Astrocyte of the spinal cord (primary cell): ENCODE data around the gene KLB.
A peak's percentile ranks its signal among the peaks of the same experiment; 100 is the strongest.
"Not testable (repeated sequence)": the region's sequence is repeated elsewhere in the genome, so short reads cannot be mapped to it uniquely, and the experiment has no call there.

Source experiments
- DNase-seq: peaks from one replicate; pipeline ENCODE4 v3.0.0; 2011; ENCODE audit warnings: low read depth, low spot score
- H3K4me3 ChIP-seq: 2 replicates; pipeline ENCODE4 v1.5.1; 2011; ENCODE audit warnings: low read depth, mild to moderate bottlenecking, low read length, moderate library complexity
- in situ Hi-C: cut with HindIII; loops from 2 replicates; pipeline ENCODE4 v1.10.0; 2017; ENCODE audit warnings: low sequenced_read_pairs
- TF ChIP-seq, protein P1 (sequence below): IDR thresholded peaks from 2 replicates; pipeline ENCODE4 v1.5.1; 2012; ENCODE audit warnings: low read depth, mild to moderate bottlenecking, low read length, inconsistent platforms

Gene KLB

DNA sequence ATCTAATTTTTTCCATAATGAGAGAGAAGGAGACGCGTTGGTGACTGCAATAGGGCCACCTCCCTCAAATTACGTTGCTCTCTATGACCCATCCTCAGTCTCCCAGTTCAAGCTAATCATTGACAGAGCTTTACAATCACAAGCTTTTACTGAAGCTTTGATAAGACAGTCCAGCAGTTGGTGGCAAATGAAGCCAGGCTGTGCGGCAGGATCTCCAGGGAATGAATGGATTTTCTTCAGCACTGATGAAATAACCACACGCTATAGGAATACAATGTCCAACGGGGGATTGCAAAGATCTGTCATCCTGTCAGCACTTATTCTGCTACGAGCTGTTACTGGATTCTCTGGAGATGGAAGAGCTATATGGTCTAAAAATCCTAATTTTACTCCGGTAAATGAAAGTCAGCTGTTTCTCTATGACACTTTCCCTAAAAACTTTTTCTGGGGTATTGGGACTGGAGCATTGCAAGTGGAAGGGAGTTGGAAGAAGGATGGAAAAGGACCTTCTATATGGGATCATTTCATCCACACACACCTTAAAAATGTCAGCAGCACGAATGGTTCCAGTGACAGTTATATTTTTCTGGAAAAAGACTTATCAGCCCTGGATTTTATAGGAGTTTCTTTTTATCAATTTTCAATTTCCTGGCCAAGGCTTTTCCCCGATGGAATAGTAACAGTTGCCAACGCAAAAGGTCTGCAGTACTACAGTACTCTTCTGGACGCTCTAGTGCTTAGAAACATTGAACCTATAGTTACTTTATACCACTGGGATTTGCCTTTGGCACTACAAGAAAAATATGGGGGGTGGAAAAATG lies at the start of gene KLB:
KLB (plus strand) TSS at position 168 of the 821 bp plus-strand sequence; CDS start at position 188, 20 bp downstream.
- no peak for DNase-seq
- in situ Hi-C loops: no loop called here
- TF ChIP-seq, protein P1, sequence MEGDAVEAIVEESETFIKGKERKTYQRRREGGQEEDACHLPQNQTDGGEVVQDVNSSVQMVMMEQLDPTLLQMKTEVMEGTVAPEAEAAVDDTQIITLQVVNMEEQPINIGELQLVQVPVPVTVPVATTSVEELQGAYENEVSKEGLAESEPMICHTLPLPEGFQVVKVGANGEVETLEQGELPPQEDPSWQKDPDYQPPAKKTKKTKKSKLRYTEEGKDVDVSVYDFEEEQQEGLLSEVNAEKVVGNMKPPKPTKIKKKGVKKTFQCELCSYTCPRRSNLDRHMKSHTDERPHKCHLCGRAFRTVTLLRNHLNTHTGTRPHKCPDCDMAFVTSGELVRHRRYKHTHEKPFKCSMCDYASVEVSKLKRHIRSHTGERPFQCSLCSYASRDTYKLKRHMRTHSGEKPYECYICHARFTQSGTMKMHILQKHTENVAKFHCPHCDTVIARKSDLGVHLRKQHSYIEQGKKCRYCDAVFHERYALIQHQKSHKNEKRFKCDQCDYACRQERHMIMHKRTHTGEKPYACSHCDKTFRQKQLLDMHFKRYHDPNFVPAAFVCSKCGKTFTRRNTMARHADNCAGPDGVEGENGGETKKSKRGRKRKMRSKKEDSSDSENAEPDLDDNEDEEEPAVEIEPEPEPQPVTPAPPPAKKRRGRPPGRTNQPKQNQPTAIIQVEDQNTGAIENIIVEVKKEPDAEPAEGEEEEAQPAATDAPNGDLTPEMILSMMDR: no peak
- H3K4me3 ChIP-seq: no peak within 1 kb of the TSS

DNA sequence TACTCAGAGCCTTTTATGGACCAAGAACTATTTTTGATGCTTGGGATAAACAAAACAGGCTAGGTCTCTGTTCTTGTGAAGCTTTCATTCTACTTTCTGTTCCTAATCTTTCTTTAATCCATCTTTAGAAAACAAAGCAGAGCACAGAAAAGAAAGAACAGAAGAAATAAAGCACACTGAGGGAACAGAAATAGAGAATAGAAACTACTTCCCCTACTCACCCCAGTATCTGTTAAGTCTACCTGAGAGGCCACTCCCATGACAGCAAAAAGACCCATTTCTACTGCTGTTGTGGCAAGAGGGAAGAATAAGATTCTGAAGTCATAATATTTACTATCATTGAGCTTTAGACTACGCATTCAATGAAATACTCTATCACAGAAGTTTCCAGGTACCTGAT lies 49.7 kb upstream of the KLB start:
- no peak overlapping the region for H3K4me3 ChIP-seq
- TF ChIP-seq, protein P1: no peak
- no peak for DNase-seq
- in situ Hi-C loops: no loop called here

DNA sequence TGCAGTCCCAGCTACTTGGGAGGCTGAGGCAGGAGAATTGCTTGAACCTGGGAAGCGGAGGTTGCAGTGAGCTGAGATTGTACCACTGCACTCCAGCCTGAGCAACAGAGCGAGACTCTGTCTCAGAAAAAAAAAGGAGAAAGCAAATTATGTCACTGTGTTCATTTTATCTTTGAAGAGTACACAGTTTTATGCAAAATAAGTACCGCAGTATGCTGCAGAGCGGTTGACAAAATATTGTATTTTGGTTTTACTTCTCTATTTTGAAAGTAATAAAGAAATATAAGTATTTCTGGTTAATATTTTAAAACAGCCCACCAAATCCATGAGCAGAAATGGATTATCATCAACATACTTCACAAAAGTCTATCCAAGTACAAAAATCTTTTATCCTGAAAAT lies 46.1 kb upstream of the KLB start:
- in situ Hi-C loops, DNase-seq, H3K4me3 ChIP-seq: not testable (repeated sequence)

DNA sequence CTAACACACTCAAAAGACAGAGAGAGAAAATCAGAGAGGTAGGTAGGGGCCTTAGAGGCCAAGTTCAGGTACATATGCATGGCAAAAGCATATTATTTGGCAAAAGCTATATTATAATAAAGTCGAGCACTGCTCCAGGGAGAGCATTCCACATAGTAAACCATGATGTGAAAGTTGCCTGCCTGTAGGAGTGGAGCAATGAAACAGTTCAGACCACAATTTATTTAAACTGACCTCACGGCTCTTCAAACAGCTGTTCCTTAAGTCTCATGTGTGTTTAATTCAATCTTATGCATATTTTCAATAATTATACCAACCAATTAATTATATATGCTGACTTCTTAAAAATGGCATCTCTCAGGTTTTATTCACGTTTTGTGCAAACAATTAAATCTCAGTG lies 43.9 kb upstream of the KLB start:
- in situ Hi-C loops: no loop called here
- H3K4me3 ChIP-seq: no peak overlapping the region
- TF ChIP-seq, protein P1: no peak
- no peak for DNase-seq

DNA sequence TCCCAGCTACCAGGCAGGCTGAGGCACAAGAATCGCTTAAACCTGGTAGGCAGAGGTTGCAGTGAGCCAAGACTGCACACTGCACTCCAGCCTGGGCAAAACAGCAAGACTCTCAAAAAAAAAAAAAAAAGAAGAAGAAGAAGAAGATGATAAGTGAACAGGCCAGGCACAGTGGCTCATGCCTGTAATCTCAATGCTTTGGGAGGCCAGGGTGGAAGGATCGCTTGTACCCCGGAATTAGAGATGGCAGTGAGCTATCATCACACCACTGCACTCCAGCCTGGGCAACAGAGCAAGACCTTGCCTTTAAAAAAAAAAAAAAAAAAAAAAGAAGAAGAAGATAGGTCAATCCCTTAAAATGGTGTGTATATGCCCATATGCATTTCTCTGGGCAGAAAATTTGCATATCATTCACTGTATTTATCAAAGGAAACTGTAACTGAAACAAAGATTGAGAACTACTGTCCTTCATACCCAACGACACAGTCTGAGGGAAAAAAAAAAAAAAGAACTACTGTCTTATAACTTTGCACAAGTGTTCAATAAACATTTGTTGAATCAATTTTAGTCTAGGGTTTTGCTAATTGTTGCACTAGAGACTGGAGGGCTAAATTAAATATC lies 42.8 kb upstream of the KLB start:
- in situ Hi-C loops: no loop called here
- no peak overlapping the region for H3K4me3 ChIP-seq
- TF ChIP-seq, protein P1: no peak
- DNase-seq: no peak

DNA sequence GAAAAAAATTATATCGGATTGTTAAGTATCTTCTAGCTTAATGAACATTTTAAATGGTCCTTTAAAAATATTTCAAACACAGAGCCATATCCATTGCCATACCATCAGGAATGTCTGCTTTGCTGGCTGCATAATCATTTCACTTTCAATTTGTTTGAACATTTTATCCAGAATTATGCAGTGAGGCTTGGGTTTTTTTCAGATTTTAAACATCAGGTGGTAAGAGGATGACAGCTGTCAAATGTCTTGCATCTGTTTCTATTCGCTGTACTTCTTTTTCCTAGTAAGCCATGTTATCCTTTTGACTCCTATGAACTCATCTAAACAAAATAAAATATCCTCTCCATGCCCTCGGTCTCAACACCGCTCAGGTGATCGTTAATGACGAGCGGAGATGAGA lies 41.4 kb upstream of the KLB start:
- DNase-seq: no peak
- in situ Hi-C loops: no loop called here
- peak overlapping the region; percentile 75 for H3K4me3 ChIP-seq
- TF ChIP-seq, protein P1: no peak
